HCT116 (cell line): ENCODE data around the gene DCDC2C. TPM values are rescaled to one million over a fixed set of nuclear protein-coding genes. Genes with fewer than 3 reads are reported as not detected.

ENCODE experiments used
- ATAC-seq: fragments of 200-7000 bp; cut with Tn5 transposase; 2 replicates; pipeline ENCODE4 v1.9.1; 2020; ENCODE audit warnings: mild to moderate bottlenecking, moderate library complexity
- BruUV-seq: library from RNA; stranded (reverse); fragments of 400-500 nt; replicated peaks from 2 replicates; lab custom pipeline; 2021; lab: Mats Ljungman, UMichigan
- CTCF ChIA-PET: fragments of 300-600 bp; sonication (Branson Sonifier 250); formaldehyde crosslinking; loops from one replicate; lab custom pipeline; 2021; ENCODE audit warnings: antibody characterized with exemption; lab: Charles Lee
- POLR2A ChIA-PET: fragments of 300-600, 350-600 bp; sonication (Branson Sonifier 250); formaldehyde crosslinking; loops from one replicate; lab custom pipeline; 2021; ENCODE audit warnings: antibody characterized with exemption; lab: Charles Lee
- RAD21 ChIA-PET, 2 experiments: fragments of 300-600 bp; sonication (Branson Sonifier 250); formaldehyde crosslinking; loops; one replicate each; lab custom pipeline; 2023; ENCODE audit warnings: low total read pairs in 2 of 2; ENCODE audit not compliant: uncharacterized antibody in 2 of 2, unreplicated experiment in 2 of 2, low non-redundant PET in 1 of 2; lab: Charles Lee
- DNase-seq: peaks from one replicate; pipeline ENCODE4 v3.0.0-alpha.2; 2010; ENCODE audit warnings: low read depth, low spot score
- H2AFZ ChIP-seq: fragments of 200-600 bp; shearing (Covaris generic), sonication (generic); 2 replicates; pipeline ENCODE4 v1.6.1; 2017; ENCODE audit warnings: low read depth, mixed run types, mixed read lengths, antibody characterized with exemption, low read length; ENCODE audit not compliant: poor library complexity, severe bottlenecking
- H3K27ac ChIP-seq: 2 replicates; pipeline ENCODE4 v1.5.1; 2012; ENCODE audit warnings: low read depth, low read length
- H3K27me3 ChIP-seq: fragments of 200-600 bp; sonication (generic); 2 replicates; pipeline ENCODE4 v1.6.1; 2016; ENCODE audit warnings: mixed run types, low read length, mixed read lengths; ENCODE audit not compliant: insufficient read depth
- H3K36me3 ChIP-seq, 2 experiments: fragments of 200-500 bp in 1 of 2; fragments of 200-600 bp in 1 of 2; sonication (Bioruptor generic) in 1 of 2; sonication (generic) in 1 of 2; 2 replicates each; pipeline versions ENCODE4 v1.5.1 to v1.6.1; 2014 to 2016; ENCODE audit warnings: low read length in 2 of 2, inconsistent platforms in 1 of 2, mixed read lengths in 1 of 2, mixed run types in 1 of 2; ENCODE audit not compliant: insufficient read depth in 2 of 2, control insufficient read depth in 1 of 2
- H3K4me1 ChIP-seq, 2 experiments: fragments of 200-600 bp in 1 of 2; sonication (generic) in 1 of 2; 2 replicates each; pipeline versions ENCODE4 v1.5.1 to v1.6.1; 2012 to 2017; ENCODE audit warnings: low read length in 2 of 2, inconsistent platforms in 1 of 2, mild to moderate bottlenecking in 1 of 2, mixed read lengths in 1 of 2, mixed run types in 1 of 2, moderate library complexity in 1 of 2; ENCODE audit not compliant: insufficient read depth in 2 of 2, control insufficient read depth in 1 of 2
- H3K4me2 ChIP-seq: fragments of 200-600 bp; sonication (generic); 2 replicates; pipeline ENCODE4 v1.6.1; 2017; ENCODE audit warnings: mixed run types, low read length, mixed read lengths
- H3K4me3 ChIP-seq, 2 experiments: fragments of 200-600 bp in 1 of 2; sonication (generic) in 1 of 2; replicated peaks in 1 of 2; 2 replicates each; pipeline ENCODE4 v1.5.1; 2011 to 2016; ENCODE audit warnings: low read length in 2 of 2, control low read depth in 1 of 2, low read depth in 1 of 2, mild to moderate bottlenecking in 1 of 2, mixed read lengths in 1 of 2, mixed run types in 1 of 2
- H3K79me2 ChIP-seq: fragments of 200-600 bp; sonication (generic); 2 replicates; pipeline ENCODE4 v1.6.1; 2017; ENCODE audit warnings: mild to moderate bottlenecking, mixed run types, low read length, moderate library complexity, mixed read lengths; ENCODE audit not compliant: insufficient read depth
- H3K9ac ChIP-seq: fragments of 200-600 bp; sonication (generic); 2 replicates; pipeline ENCODE4 v1.6.1; 2016; ENCODE audit warnings: low read length, mixed read lengths
- H3K9me2 ChIP-seq: fragments of 200-600 bp; sonication (generic), shearing (Covaris generic); 2 replicates; pipeline ENCODE4 v1.6.1; 2017; ENCODE audit warnings: mixed run types, mild to moderate bottlenecking, moderate library complexity; ENCODE audit not compliant: insufficient read depth
- H3K9me3 ChIP-seq, 2 experiments: fragments of 200-500 bp in 1 of 2; fragments of 200-600 bp in 1 of 2; sonication (Bioruptor generic) in 1 of 2; sonication (generic) in 1 of 2; 2 replicates each; pipeline ENCODE4 v1.6.1; 2014 to 2017; ENCODE audit warnings: low read length in 2 of 2, mixed read lengths in 2 of 2, inconsistent platforms in 1 of 2, low read depth in 1 of 2, mild to moderate bottlenecking in 1 of 2, mixed run types in 1 of 2, moderate library complexity in 1 of 2; ENCODE audit not compliant: control insufficient read depth in 1 of 2, insufficient read depth in 1 of 2
- H4K20me1 ChIP-seq: fragments of 200-600 bp; sonication (generic), shearing (Covaris generic); 2 replicates; pipeline ENCODE4 v1.6.1; 2017; ENCODE audit warnings: mixed run types, mild to moderate bottlenecking, moderate library complexity; ENCODE audit not compliant: insufficient read depth
- CBX3 ChIP-seq: IDR thresholded peaks from 2 replicates; pipeline ENCODE4 v1.6.1; 2012; ENCODE audit warnings: low read depth
- EZH2 ChIP-seq: fragments of 200-600 bp; sonication (generic); IDR thresholded peaks from 2 replicates; pipeline ENCODE4 v1.6.1; 2017; ENCODE audit warnings: antibody characterized with exemption, mixed run types
- EZH2phosphoT487 ChIP-seq: fragments of 200-600 bp; IDR thresholded peaks from 2 replicates; pipeline ENCODE4 v1.6.1; 2018; ENCODE audit warnings: antibody characterized with exemption, borderline replicate concordance
- SIN3A ChIP-seq: IDR thresholded peaks from 2 replicates; pipeline ENCODE4 v1.6.1; 2012; ENCODE audit warnings: low read depth
- SP1 ChIP-seq: IDR thresholded peaks from 2 replicates; pipeline ENCODE4 v1.6.1; 2012; ENCODE audit warnings: low read depth
- TCF7L2 ChIP-seq: IDR thresholded peaks from 2 replicates; pipeline ENCODE4 v1.7.0; 2011; ENCODE audit warnings: borderline replicate concordance, inconsistent platforms; ENCODE audit not compliant: insufficient read depth, insufficient read length; ENCODE audit errors: extremely low read depth
- YY1 ChIP-seq: IDR thresholded peaks from 2 replicates; pipeline ENCODE4 v1.6.1; 2011; ENCODE audit warnings: low read length, low read depth, moderate library complexity, mild to moderate bottlenecking; ENCODE audit not compliant: insufficient replicate concordance; ENCODE audit errors: extremely low read depth
- ZNF274 ChIP-seq: fragments of 200-500 bp; sonication (Bioruptor generic); IDR thresholded peaks from 2 replicates; pipeline ENCODE4 v1.6.1; 2014; ENCODE audit warnings: mild to moderate bottlenecking, low read depth, low read length, inconsistent platforms
- intact Hi-C: fragments of 100-400 bp; cut with micrococcal nuclease; formaldehyde crosslinking; loops from 2 replicates; pipeline ENCODE4 v1.10.0; 2022
- total RNA-seq: library from RNA; stranded (reverse); gene quantifications from one replicate; pipeline ENCODE4 v1.2.1, GENCODE V29; 2021; ENCODE audit not compliant: unreplicated experiment
- TF ChIP-seq, protein P1 (sequence below): IDR thresholded peaks from 2 replicates; pipeline ENCODE4 v1.6.1; 2012
- TF ChIP-seq, protein P2 (sequence below), 3 experiments: fragments of 200-600 bp in 1 of 3; sonication (generic) in 1 of 3; IDR thresholded peaks in 2 of 3; conservative IDR thresholded peaks in 1 of 3; 2 replicates each; pipeline ENCODE4 v1.5.1; 2012 to 2017; ENCODE audit warnings: low read depth in 2 of 3, low read length in 2 of 3, antibody characterized with exemption in 1 of 3, borderline replicate concordance in 1 of 3, control low read depth in 1 of 3, mild to moderate bottlenecking in 1 of 3, mixed read lengths in 1 of 3, mixed run types in 1 of 3, moderate library complexity in 1 of 3; ENCODE audit not compliant: insufficient read depth in 1 of 3
- TF ChIP-seq, protein P3 (sequence below): IDR thresholded peaks from 2 replicates; pipeline ENCODE4 v1.6.1; 2012; ENCODE audit warnings: low read depth

Gene DCDC2C
- total RNA-seq, 1 experiment from 2014 or later, result not detected

DNA sequence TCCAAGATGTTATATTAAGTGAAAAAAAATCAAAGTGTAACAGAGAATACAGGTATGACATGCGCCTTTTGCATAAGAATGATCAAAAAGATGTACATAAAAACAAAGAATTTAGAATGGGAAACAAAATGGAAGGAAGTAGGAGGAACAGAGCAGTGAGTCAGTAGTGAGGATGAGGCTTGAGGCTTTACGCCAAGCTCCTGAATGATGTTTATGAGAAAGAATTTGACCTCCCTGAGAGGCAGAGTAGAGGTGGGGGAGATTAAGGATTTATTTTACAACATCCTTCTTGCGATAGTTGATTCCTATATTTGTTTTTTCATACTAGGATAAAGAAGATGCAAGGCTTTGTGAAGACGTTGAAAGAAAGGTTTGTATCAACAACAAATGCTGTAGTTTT lies 81.4 kb downstream of the DCDC2C start:
- no peak overlapping the region for H3K27ac ChIP-seq
- no peak overlapping the region for H3K4me3 ChIP-seq
- H3K9me2 ChIP-seq, result no peaks in the 10 kb centered on the region
- intact Hi-C loops, result no loop called here
- DNase-seq (no peak), ATAC-seq (no peak)
- peaks cover 0 to 7% of the 10 kb centered on the region in 2 experiments; a peak in 1 of 4 replicates for H3K4me1 ChIP-seq
- no peaks in the 10 kb centered on the region for H3K36me3 ChIP-seq
- no peaks in the 10 kb centered on the region for H3K9me3 ChIP-seq
- CTCF ChIA-PET, result interaction anchor here (1.1 to 1.7 kb wide), 2 partner anchors 20 to 57 kb away, joined by 6 to 10 read pairs; no protein-coding TSS in a partner anchor
- no peak for TF ChIP-seq EZH2phosphoT487
- TF ChIP-seq ZNF274, result no peak
- no peak for TF ChIP-seq SIN3A
- TF ChIP-seq, protein P1, sequence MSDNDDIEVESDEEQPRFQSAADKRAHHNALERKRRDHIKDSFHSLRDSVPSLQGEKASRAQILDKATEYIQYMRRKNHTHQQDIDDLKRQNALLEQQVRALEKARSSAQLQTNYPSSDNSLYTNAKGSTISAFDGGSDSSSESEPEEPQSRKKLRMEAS, result no peak
- TF ChIP-seq CBX3, result no peak
- no peak for TF ChIP-seq SP1
- TF ChIP-seq TCF7L2, result no peak
- TF ChIP-seq EZH2, result no peak
- TF ChIP-seq YY1, result no peak
- no peaks in the 10 kb centered on the region for H3K79me2 ChIP-seq
- BruUV-seq, result no TSS peak
- peak overlapping the region; percentile 67 for H2AFZ ChIP-seq
- RAD21 ChIA-PET, result no interaction called here
- H3K9ac ChIP-seq, result no peak overlapping the region
- POLR2A ChIA-PET, result no interaction called here
- peak overlapping the region; percentile 16; the same call in 1 of the 2 replicates for H3K4me2 ChIP-seq
- no peaks in the 10 kb centered on the region for H4K20me1 ChIP-seq
- H3K27me3 ChIP-seq, result peaks cover 22% of the 10 kb centered on the region

DNA sequence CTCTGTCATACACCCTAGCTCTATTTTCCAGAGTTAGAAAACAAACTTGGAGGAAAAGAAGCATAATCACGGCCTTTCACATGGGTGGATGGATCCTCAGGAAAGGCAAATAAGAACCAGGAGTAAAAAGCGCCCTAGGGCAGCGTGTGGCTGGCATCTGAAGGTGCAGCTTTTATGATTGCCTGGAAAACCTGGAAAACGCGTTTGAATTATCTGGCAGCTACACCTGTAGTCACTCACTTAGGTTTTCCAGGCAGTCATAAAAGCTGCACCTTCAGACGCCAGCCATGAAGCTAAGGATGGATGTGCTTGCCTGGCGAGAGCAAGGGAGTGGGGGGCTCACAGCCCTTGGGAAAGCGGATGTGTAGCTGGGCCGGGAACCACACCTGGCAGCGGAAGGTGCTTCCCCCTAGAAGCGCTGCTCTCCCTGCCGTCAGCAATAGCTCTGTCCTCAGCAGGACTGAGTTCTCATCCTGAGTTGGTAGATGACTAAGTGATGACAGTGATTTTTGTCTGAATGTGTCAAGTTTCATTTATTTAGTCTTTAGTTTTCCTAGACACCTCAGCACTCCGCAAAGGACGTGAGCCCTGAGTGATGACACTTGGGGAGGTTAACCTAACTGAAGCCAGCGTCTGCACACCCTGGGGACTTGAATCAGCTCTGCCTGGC lies 82.0 kb downstream of the DCDC2C start:
- Histone ChIP-seq H3K79me2 (no peaks in the 10 kb centered on the region), H3K9me3 (no peaks in the 10 kb centered on the region), H3K27me3 (peaks cover 28% of the 10 kb centered on the region), H3K4me3 (no peak overlapping the region), H3K27ac (no peak overlapping the region), H3K36me3 (no peaks in the 10 kb centered on the region), H3K9me2 (no peaks in the 10 kb centered on the region), H2AFZ (peak overlapping the region; percentile 67), H3K9ac (no peak overlapping the region), H3K4me2 (peak overlapping the region; percentile 16; the same call in 1 of the 2 replicates), H3K4me1 (peaks cover 0 to 7% of the 10 kb centered on the region in 2 experiments; a peak in 1 of 4 replicates), H4K20me1 (no peaks in the 10 kb centered on the region)
- no TSS peak for BruUV-seq
- ChIA-PET POLR2A (no interaction called here), RAD21 (no interaction called here), CTCF (interaction anchor here (0.5 to 1.7 kb wide), 3 partner anchors 19 to 122 kb away, joined by 5 to 10 read pairs (median 6); no protein-coding TSS in a partner anchor)
- intact Hi-C loops, result no loop called here
- no peak for DNase-seq
- TF ChIP-seq, protein P2, sequence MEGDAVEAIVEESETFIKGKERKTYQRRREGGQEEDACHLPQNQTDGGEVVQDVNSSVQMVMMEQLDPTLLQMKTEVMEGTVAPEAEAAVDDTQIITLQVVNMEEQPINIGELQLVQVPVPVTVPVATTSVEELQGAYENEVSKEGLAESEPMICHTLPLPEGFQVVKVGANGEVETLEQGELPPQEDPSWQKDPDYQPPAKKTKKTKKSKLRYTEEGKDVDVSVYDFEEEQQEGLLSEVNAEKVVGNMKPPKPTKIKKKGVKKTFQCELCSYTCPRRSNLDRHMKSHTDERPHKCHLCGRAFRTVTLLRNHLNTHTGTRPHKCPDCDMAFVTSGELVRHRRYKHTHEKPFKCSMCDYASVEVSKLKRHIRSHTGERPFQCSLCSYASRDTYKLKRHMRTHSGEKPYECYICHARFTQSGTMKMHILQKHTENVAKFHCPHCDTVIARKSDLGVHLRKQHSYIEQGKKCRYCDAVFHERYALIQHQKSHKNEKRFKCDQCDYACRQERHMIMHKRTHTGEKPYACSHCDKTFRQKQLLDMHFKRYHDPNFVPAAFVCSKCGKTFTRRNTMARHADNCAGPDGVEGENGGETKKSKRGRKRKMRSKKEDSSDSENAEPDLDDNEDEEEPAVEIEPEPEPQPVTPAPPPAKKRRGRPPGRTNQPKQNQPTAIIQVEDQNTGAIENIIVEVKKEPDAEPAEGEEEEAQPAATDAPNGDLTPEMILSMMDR (IDR thresholded peaks at IDR 0.05 in 2 of 3, conservative IDR thresholded peaks at IDR 0.05 in 1 of 3; ENCODE audit: borderline replicate concordance in 1 of 3, insufficient read depth in 1 of 3, low read depth in 2 of 3, low read length in 2 of 3), result peak in 2 of 3 experiments; percentile 43 to 46; a peak in 4 of 6 replicates
- TF ChIP-seq, protein P3, sequence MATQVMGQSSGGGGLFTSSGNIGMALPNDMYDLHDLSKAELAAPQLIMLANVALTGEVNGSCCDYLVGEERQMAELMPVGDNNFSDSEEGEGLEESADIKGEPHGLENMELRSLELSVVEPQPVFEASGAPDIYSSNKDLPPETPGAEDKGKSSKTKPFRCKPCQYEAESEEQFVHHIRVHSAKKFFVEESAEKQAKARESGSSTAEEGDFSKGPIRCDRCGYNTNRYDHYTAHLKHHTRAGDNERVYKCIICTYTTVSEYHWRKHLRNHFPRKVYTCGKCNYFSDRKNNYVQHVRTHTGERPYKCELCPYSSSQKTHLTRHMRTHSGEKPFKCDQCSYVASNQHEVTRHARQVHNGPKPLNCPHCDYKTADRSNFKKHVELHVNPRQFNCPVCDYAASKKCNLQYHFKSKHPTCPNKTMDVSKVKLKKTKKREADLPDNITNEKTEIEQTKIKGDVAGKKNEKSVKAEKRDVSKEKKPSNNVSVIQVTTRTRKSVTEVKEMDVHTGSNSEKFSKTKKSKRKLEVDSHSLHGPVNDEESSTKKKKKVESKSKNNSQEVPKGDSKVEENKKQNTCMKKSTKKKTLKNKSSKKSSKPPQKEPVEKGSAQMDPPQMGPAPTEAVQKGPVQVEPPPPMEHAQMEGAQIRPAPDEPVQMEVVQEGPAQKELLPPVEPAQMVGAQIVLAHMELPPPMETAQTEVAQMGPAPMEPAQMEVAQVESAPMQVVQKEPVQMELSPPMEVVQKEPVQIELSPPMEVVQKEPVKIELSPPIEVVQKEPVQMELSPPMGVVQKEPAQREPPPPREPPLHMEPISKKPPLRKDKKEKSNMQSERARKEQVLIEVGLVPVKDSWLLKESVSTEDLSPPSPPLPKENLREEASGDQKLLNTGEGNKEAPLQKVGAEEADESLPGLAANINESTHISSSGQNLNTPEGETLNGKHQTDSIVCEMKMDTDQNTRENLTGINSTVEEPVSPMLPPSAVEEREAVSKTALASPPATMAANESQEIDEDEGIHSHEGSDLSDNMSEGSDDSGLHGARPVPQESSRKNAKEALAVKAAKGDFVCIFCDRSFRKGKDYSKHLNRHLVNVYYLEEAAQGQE, result no peak
- ATAC-seq, result peak; percentile 69
